ENCODE measurements around the gene EXOG.

The EXOG gene

DNA sequence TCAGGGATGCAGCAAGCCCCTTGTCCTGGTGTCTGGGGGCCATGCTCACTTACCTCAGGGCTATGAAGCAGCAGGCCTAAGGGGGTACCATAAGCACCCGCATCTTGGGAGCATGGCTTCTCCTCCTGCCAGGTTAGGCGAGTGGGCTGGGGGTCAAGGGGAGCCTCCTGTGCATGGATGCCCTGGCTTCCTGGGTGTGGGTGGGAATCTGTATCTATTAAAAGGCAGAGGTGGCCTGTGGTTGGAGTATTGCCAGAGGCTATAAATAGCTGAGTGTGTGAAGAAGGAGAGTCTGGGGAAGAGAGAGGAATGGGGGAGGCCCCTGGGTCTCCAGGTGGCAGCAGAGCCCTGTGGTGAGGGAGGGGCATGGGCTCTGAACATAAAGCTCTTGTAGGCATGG is 22.9 kb upstream of the EXOG start:
- no peak for DNase-seq (ENCODE audit: low read depth, low spot score)

DNA sequence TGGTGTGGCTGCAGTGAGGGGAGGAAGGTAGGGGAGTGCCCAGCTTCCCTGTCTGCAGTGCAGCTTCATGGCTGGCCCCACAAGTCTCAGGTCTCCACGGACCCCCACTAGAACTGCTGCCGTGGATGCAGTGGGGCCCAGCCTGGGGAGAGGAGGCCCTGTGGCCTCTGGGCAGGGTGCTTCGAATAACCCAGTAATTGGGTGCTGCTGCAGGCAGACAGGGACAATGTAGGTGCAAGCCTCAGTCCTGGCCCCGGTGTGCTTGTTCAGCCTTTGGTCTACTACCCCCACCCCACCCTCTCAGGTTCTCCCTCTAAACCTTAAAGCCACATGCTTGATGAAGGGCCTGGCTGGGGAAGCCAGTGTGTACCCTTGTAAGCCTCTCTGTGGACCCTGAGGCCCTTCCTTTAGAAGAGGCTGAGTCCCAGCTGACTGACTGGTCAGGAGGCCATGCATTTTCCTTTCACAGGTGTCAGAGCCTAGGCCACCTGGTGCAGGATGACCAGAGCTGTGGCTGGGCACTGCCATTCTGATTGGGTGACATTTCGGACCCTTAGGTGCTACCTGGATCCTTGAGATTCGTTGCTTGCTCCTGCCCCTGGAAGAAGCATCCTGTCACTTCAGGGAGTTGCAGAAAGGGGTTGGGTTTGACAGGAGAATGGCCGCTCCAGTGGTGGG is 21.1 kb upstream of the EXOG start:
- no peak for DNase-seq (ENCODE audit: low read depth, low spot score)

DNA sequence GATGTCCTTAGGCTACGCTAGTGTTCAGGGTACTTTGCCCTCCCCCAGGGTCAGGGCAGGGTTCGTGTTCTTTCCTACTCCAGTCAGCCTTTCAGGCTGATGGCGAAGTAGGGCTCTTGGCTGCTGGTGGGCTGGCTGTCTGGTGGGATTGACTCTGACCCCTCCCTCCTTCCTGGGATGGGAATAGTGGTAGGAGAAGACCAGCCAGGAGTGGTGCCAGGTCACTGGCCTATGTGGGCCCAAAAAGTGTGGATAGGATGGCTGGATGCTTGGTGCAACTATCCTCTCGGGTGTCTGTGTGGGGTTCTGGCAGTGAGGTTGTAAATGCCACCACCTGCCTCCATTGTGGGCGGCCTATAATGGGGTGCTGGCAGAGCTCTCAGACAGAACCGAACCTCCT is 20.4 kb upstream of the EXOG start:
- DNase-seq (ENCODE audit: low read depth, low spot score) = no peak

DNA sequence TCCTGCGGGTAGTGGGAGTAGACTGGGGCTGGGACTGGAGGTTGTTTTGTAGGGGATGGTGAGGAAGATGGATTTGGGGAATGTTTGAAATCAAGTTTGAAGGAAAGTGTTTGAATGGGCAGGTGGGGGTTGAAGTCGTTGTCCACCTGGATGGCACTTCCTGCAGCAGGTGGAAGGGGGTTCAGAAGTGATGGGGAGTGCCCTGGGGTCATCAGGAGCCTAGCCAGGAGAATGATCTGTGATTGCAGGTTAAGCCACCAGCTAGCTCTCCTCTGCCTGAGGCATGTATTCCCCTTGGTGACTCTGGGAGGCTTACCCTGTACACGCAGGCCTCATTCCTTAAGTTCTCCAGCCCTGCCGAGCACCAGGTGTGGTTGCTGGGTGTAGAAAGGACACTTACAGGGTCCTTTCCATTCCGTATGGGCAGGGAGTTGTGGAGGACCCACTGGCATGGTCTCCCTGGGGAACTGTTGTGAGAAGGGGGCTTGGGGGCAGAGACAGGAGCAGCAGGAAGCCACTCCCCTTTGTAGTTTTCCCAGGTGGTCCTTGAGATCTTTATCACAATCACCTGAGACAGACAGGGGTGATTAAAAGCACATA is 19.9 kb upstream of the EXOG start:
- DNase-seq (ENCODE audit: low read depth, low spot score) = no peak

DNA sequence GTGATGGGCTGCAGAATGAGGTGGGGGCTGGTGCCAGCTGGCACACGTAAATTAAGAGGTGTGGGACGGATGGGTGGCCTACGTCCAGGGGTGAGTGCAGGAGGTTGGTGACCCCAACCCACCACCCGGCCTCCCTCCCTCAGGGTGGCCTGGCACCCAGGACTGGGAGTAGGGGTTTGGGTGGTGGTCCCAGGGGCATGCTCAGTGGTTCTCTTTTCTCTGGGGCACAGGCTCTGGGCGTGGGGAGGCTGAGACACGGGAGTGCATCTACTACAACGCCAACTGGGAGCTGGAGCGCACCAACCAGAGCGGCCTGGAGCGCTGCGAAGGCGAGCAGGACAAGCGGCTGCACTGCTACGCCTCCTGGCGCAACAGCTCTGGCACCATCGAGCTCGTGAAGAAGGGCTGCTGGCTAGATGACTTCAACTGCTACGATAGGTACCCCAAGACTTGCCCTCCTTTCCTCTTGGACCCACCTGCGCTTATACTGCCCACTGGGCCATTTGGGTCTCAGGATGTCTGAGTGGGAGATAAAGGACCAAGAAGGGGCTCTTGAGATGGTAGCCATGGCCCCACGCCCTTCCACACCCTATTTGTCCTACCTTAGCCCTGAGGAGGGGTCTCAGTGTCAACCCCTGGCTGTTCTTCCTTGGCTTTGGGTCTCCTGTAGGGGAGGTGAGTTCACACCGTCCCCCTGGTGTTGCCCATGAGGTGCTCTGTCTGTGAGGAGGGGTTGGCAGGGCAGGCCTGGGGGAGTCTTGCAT is 18.9 kb upstream of the EXOG start:
- DNase-seq (ENCODE audit: low read depth, low spot score) = no peak

DNA sequence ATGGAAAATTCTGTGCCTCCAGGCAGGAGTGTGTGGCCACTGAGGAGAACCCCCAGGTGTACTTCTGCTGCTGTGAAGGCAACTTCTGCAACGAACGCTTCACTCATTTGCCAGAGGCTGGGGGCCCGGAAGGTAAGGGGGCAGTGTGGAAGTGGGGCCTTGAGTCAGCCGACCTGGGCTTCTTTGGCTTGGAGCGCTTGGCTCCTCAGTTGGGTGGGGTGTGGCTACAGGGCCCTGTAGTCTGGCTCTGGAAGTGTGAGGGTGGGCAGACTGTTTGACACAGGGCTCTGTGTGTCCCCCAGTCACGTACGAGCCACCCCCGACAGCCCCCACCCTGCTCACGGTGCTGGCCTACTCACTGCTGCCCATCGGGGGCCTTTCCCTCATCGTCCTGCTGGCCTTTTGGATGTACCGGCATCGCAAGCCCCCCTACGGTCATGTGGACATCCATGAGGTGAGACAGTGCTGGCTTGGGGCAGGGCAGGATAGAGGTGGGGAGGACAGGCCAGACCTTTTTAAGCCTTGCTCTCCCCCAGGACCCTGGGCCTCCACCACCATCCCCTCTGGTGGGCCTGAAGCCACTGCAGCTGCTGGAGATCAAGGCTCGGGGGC is 18.2 kb upstream of the EXOG start:
- DNase-seq (ENCODE audit: low read depth, low spot score) = no peak

DNA sequence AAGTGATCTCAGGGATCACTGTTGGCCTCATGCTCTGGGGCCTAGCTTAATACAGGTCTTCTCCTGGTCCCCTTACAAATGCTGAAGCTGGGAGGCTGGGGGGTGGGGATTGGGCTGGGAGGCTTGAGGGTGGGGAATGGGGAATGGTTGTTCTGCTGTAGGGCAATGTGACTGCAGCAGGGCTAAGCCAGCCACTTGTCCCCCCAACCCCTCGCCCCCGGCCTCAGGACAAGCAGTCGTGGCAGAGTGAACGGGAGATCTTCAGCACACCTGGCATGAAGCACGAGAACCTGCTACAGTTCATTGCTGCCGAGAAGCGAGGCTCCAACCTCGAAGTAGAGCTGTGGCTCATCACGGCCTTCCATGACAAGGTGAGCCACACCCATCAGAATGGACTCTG is 17.2 kb upstream of the EXOG start:
- DNase-seq (ENCODE audit: low read depth, low spot score) = no peak

DNA sequence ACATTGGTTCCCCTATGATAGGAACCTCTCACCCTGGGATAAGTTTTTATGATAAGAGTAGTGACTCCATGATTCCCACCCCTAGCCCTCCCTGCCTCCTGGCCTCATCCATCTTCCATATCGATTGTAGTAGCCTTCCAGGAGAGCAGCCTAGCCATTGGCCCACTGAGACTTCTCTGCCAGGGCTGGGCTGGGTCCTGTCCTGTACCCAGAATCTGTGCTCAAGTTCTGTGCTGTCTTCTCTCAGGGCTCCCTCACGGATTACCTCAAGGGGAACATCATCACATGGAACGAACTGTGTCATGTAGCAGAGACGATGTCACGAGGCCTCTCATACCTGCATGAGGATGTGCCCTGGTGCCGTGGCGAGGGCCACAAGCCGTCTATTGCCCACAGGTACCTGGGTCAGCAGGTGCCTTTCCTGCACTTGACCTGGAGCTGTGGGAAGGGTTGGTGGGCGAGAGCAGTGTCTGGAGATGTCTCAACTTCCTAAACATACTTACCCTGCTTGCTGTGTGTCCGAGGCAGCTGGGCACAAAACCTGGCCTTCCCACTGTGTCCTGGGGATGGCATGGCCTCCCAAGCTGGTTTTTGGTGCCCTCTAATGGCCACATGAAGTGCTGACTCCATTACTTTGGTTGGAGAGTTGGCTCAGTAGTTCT is 16.6 kb upstream of the EXOG start:
- no peak for DNase-seq (ENCODE audit: low read depth, low spot score)

DNA sequence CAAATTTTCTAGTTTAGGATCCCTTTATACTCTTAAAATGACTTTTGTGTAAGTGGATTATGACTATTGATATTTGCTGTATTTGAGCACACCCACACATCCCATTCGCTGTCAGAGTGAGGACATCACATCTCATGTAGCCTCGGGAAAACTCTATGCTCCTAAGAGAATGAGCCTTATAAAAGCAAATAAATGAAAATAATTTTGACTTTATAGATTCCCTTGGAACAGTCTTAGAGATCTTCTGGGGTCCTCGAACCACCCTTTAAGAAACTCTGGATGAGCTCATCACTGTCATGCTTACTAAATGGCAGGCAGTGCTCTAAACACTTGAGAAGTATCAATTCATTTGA is 16.1 kb upstream of the EXOG start:
- no peak for DNase-seq (ENCODE audit: low read depth, low spot score)

DNA sequence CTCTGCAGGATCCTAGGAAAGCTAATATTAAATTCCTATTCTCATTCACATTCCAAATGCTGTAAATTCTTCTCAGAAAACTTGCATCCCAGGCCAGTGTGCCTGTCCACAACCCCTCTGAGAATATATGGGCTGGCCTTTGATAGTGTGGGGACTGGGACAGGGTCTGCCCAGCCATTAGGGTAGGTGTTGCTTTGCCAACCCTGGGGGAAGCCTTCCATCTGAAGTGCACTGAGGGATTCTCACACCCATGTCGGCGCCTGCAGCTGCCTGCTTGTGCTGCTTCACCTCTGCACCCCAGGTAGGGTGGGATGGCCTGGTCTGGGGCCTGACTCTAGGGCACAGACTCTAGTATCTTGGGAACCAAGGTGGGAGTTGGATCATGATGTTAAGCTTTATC is 15.2 kb upstream of the EXOG start:
- no peak for DNase-seq (ENCODE audit: low read depth, low spot score)

DNA sequence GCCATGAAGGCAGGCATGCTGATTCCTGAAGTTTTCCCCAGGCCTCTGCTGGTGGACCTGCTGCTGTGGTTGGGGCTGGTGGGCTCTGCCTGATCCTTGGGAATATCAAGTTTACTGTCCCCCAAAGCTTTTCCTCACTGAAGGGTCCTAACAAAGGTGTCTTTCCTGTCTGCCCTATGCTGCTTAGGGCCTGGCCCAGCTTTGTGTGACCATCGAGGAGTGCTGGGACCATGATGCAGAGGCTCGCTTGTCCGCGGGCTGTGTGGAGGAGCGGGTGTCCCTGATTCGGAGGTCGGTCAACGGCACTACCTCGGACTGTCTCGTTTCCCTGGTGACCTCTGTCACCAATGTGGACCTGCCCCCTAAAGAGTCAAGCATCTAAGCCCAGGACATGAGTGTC is 13.2 kb upstream of the EXOG start:
- DNase-seq (ENCODE audit: low read depth, low spot score) = no peak

DNA sequence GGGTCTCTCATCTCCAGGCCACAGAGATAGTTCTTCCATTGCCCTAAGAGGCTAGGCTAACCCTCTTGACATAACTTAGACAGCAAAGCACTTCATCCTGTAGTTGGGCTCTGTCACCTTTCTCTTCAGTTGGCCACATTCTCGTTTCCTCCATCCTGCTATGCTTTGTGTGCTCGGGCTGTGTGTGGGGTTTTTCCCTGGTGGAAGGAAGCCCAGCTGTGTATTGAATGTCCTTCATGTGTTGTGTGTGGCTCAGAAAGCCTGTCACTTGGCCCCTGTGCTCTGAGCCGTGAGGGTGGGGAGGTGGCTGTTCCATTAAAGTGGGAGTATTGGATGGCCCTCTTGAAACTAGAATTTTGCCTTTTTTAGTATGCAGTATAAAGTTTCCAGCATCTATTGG is 8.8 kb upstream of the EXOG start:
- no peak for DNase-seq (ENCODE audit: low read depth, low spot score)

DNA sequence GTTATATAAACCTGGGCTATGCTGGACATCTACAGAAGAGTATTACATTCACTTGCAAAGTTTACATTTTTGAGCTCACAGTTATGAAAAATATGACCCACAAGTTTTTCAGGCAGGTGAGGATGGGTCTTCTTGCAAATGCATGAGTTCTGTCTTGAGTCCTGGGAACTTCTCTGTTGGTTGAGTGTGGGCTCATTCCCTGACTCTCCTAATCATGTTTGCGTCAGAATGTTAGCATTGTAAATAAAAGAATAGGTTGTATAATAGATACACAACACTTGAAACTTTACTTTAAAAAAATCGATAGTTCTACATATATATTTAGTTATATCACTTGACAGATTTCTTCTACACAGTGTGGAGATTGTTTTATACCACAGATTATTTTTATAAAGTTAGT is 7.2 kb upstream of the EXOG start:
- no peak for DNase-seq (ENCODE audit: low read depth, low spot score)

DNA sequence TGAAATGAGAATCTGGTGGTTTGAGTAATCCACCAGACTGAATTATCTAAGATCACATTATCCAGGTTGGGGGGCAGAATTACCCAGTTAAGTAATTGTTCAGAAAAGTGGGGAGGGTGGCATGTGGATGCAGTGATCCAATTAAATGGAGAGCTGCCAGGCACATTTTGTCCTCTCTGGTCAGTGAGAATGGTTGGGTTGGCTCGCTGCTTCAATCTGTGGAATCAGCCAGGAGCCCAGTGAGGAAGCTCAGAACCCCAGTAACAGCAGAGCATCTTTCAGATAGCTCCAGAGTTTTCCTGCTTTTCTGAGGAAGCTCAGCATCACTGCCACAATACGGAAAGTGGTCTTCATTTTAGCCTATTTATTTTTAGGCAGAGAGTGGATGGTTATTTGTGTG is 6.4 kb upstream of the EXOG start:
- DNase-seq (ENCODE audit: low read depth, low spot score) = no peak

DNA sequence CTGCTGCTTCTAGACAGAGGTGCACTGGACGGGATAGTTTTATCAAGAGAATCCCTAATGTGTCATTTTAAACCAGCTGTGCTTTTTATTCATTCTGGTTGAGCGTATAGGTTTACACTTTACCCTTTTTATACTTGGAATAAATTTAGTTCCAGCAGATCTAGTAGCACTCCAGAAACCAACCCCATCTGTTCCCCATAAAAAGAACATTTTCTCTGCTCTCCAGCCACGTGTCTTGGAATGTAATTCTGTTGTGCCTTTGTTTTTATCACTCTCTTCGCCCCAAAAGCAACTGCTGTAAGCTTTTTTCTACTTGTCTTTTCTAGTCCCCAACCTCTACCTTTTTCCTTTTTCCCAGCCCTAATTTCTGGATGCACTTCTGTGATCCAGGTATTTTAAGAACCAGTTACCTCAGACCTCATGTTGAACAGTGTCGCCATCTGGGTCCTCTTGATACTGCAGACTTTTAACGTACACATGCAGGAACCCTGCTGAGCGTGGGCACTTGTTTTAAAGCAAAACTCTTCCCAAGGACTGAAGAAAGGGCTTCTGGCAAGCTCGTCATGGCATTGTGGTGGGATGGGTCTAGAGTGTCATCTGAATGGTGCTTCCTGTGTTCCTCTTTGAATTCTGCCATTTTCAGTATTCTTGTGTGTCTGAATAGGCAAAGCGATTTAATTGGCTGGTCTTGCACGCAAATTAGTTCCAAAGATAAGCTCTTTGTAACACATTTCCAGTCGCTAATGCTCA is 5.7 kb upstream of the EXOG start:
- DNase-seq (ENCODE audit: low read depth, low spot score) = no peak

DNA sequence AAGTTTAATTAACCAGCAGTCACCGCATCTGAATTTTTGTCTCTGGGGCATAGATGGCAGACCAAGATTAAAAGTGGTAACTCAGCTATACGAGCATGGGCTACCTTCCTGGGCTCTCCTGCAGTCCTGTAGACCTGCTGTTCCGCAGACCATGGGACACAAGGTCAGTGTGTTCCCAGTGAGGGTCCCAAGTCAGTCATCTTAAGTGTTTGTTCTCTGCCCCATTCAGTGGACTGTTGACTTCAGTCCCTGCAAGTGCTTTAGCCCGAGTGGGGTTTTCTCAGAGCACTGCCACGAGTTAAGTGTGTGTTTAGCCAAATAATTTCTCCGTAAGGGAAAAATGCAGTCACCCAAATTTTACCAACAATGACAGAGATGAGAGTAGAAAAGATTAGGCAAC is 4.9 kb upstream of the EXOG start:
- DNase-seq (ENCODE audit: low read depth, low spot score) = no peak

DNA sequence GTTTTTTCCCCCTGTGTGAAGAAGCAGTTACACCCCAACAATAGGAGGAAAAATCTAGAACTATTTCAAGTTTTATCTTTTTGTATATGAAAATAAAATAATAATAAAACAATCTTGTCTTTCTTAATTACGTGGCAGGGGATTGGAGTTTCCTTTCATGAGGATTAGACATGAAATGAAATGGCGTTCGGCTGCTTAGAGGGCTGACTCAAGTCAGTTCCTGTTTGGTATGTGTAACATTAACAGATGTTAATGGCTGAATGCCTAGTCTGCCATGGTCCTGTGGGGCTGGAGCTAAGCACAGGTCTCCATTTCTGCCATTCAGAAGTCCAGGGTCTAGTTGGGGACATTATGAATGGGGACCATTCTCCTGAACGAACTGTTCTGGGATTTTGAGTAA is 3.1 kb upstream of the EXOG start:
- DNase-seq (ENCODE audit: low read depth, low spot score) = no peak

DNA sequence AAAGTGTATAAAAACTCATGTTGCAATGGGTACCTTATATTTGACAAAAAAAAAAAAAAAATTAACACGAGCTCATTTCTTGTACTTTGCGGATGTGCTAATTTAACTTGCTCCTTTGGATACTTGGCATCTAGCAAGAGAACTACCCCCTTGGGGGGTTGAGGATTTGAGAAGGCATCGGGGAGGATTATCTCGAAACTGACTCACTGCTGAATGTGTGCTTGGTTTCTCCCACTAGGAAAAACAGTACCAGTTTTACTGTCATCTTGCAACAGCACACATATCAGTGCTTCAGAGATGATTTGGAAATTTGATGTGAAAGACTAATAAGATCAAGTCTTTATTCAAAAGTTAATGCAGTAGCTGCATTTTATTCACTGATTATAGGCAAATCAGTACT is 891 bp downstream of the EXOG start:
- no peak for DNase-seq (ENCODE audit: low read depth, low spot score)

DNA sequence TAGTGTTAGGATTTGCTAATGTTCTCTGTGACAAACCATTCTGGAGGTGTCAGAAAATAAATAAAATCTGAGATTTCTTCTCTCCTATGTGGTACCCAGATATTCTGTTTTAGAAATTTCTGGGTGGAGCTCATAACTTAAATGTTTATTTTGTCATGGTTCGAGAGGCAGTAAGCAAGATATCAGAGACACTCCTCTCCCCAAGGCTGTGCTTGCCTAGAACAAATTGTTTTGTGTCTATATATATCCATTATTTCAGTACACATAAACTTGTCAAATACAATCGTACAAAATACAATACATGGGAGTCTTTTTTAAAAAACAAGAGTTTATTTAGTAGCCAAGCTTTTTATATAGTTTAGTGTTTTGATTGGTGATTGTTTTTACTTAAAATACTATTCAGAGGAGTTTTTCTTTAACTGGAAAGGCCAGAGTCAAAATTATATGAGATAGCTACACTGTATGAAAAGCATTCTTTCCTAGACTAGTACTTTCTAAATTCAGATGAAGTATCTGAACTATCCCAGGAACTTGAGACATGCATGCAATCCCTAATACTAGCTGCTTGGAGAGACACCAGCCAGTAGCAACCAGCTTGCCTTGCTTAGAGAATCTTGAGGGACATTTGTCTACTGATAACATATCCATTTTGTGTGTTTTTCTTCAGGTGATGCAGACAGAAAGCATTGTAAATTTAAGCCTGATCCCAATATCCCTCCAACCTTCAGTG is 4.7 kb downstream of the EXOG start:
- DNase-seq (ENCODE audit: low read depth, low spot score) = no peak

DNA sequence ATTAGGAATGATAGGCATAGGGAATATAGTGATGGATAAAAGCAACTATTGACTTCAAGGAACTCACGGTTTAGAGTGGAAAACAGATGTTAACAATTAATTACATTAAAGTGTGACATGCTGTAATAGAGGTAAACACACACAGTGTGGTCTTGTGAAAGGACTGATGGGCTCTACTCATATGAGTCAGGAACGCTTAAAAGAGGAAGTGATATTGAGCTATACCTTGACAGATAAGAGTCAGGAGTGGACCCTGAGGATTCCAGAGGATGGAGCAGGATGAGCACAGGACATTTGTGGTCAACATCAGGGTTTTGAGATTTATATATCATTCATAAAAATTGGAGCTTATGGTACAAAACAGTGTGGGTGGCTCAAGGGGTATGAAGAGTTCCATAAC is 11.0 kb downstream of the EXOG start:
- no peak for DNase-seq (ENCODE audit: low read depth, low spot score)

DNA sequence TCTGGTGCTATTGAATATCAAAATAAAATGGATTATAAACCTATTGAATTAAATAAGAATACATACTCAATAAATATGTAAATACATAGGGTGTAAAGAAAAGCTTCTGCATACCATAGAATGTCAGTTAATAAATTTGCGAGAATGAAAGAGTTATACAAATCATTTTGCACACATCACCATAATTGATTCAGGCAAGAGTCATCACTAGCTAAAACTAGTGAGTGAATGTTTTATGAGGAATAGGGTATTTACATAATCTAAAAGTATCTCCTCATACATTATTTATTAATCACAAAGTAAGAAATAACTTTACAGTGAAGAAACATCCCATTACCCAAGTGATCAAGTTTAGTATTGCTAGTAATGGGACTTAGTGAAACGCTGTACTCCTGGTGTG is 13.6 kb downstream of the EXOG start:
- DNase-seq (ENCODE audit: low read depth, low spot score) = no peak

All from smooth muscle cell of the brain vasculature (primary cell).